DOHH2 (cell line): Measurements from ENCODE around the gene ADGRL2.

Experiments used
- H3F3A ChIP-seq: fragments of 200-600 bp; sonication (generic), shearing (Covaris generic); 2 replicates; pipeline ENCODE4 v1.6.0; 2016; ENCODE audit warnings: antibody characterized with exemption, mild to moderate bottlenecking; ENCODE audit not compliant: control insufficient read depth, insufficient read depth
- H3K27ac ChIP-seq: fragments of 200-600 bp; sonication (generic); 2 replicates; pipeline ENCODE4 v1.5.1; 2014; ENCODE audit warnings: low read depth, mild to moderate bottlenecking, low read length, moderate library complexity
- H3K27me3 ChIP-seq: fragments of 200-600 bp; sonication (generic); 2 replicates; pipeline ENCODE4 v1.6.1; 2014; ENCODE audit warnings: mild to moderate bottlenecking, low read length, mixed read lengths; ENCODE audit not compliant: control insufficient read depth
- H3K36me3 ChIP-seq: fragments of 200-600 bp; sonication (generic); 2 replicates; pipeline ENCODE4 v1.6.1; 2014; ENCODE audit warnings: mild to moderate bottlenecking, low read length, moderate library complexity, mixed read lengths; ENCODE audit not compliant: control insufficient read depth
- H3K4me1 ChIP-seq: fragments of 200-600 bp; sonication (generic); 2 replicates; pipeline ENCODE4 v1.6.1; 2014; ENCODE audit warnings: mild to moderate bottlenecking, low read length, mixed read lengths; ENCODE audit not compliant: control insufficient read depth
- H3K4me2 ChIP-seq: fragments of 200-600 bp; sonication (generic); 2 replicates; pipeline ENCODE4 v1.6.0; 2014; ENCODE audit warnings: mild to moderate bottlenecking, low read length, moderate library complexity
- H3K4me3 ChIP-seq: fragments of 200-600 bp; sonication (generic); 2 replicates; pipeline ENCODE4 v1.5.1; 2014; ENCODE audit warnings: mild to moderate bottlenecking, low read length, mixed read lengths
- H3K79me2 ChIP-seq: fragments of 200-600 bp; sonication (generic); 2 replicates; pipeline ENCODE4 v1.6.1; 2014; ENCODE audit warnings: mild to moderate bottlenecking, low read length, mixed read lengths; ENCODE audit not compliant: control insufficient read depth
- H3K9me2 ChIP-seq: fragments of 200-600 bp; sonication (generic); replicated peaks from 2 replicates; pipeline ENCODE4 v1.6.1; 2014; ENCODE audit warnings: mild to moderate bottlenecking, low read length, mixed read lengths; ENCODE audit not compliant: control insufficient read depth
- H3K9me3 ChIP-seq: fragments of 200-600 bp; sonication (generic); 2 replicates; pipeline ENCODE4 v1.6.1; 2014; ENCODE audit warnings: antibody characterized with exemption, low read length, mixed read lengths; ENCODE audit not compliant: control insufficient read depth, insufficient read depth
- H4K20me1 ChIP-seq: fragments of 200-600 bp; sonication (generic); 2 replicates; pipeline ENCODE4 v1.6.0; 2014; ENCODE audit warnings: low read depth, mild to moderate bottlenecking, antibody characterized with exemption, low read length, moderate library complexity; ENCODE audit not compliant: control insufficient read depth, insufficient read depth
- CTCF ChIP-seq: fragments of 200-600 bp; sonication (generic); IDR thresholded peaks from one replicate; pipeline ENCODE4 v1.5.1; 2014; ENCODE audit warnings: antibody characterized with exemption, mild to moderate bottlenecking, low read depth, low read length; ENCODE audit not compliant: poor library complexity, severe bottlenecking
- EZH2phosphoT487 ChIP-seq: fragments of 200-600 bp; sonication (generic); IDR thresholded peaks from 2 replicates; pipeline ENCODE4 v1.6.1; 2017; ENCODE audit warnings: borderline replicate concordance, mild to moderate bottlenecking, antibody characterized with exemption, low read length, moderate library complexity, mixed read lengths

ADGRL2 gene

GRCh38 chr1:81760477-81761097 is 40.1 kb upstream of the ADGRL2 start:
- H3K36me3 ChIP-seq = no peaks in the 10 kb centered on the region
- no peaks in the 10 kb centered on the region for H3K9me3 ChIP-seq
- no peaks in the 10 kb centered on the region for H3K4me1 ChIP-seq
- H3K9me2 ChIP-seq = no peaks in the 10 kb centered on the region
- no peak overlapping the region for H3K27ac ChIP-seq
- no peak overlapping the region for H3K4me2 ChIP-seq
- H3F3A ChIP-seq = no peaks in the 10 kb centered on the region
- H3K4me3 ChIP-seq = no peak overlapping the region
- H3K79me2 ChIP-seq = no peaks in the 10 kb centered on the region
- H3K27me3 ChIP-seq = no peaks in the 10 kb centered on the region
- H4K20me1 ChIP-seq = no peaks in the 10 kb centered on the region
- TF ChIP-seq EZH2phosphoT487 (no peak), CTCF (no peak)

GRCh38 chr1:81775510-81775909 is 25.2 kb upstream of the ADGRL2 start:
- Histone ChIP-seq H3K4me2 (no peak overlapping the region), H3F3A (no peaks in the 10 kb centered on the region), H3K4me3 (no peak overlapping the region), H3K79me2 (no peaks in the 10 kb centered on the region), H3K27me3 (no peaks in the 10 kb centered on the region), H3K4me1 (no peaks in the 10 kb centered on the region), H3K27ac (no peak overlapping the region), H3K9me3 (no peaks in the 10 kb centered on the region), H4K20me1 (no peaks in the 10 kb centered on the region), H3K36me3 (no peaks in the 10 kb centered on the region), H3K9me2 (no peaks in the 10 kb centered on the region)
- TF ChIP-seq EZH2phosphoT487 = no peak
- TF ChIP-seq CTCF = no peak

- TF ChIP-seq EZH2phosphoT487 (no peak), CTCF (no peak)
- H3K9me2 ChIP-seq = no peaks in the 10 kb centered on the region
- no peak overlapping the region for H3K27ac ChIP-seq
- no peaks in the 10 kb centered on the region; the same call in 1 of the 2 replicates for H3K9me3 ChIP-seq
- H3F3A ChIP-seq = no peaks in the 10 kb centered on the region
- H3K4me3 ChIP-seq = no peak overlapping the region
- H3K4me1 ChIP-seq = no peaks in the 10 kb centered on the region
- no peaks in the 10 kb centered on the region for H3K36me3 ChIP-seq
- H3K79me2 ChIP-seq = no peaks in the 10 kb centered on the region
- H4K20me1 ChIP-seq = no peaks in the 10 kb centered on the region
- no peak overlapping the region for H3K4me2 ChIP-seq
- no peaks in the 10 kb centered on the region for H3K27me3 ChIP-seq
Observed at GRCh38 chr1:81780705-81781454, 19.9 kb upstream of the ADGRL2 start.
